ENCODE measurements around the gene ASB13. TPM values are rescaled to one million over a fixed set of nuclear protein-coding genes. Genes with fewer than 3 reads are reported as not detected.

Gene ASB13
- total and polyA plus RNA-seq, 2 of the 13 experiments (the other 11 are each of a cell fraction or from before 2014, with no cell fraction given): 9.3 to 15.4 TPM

DNA sequence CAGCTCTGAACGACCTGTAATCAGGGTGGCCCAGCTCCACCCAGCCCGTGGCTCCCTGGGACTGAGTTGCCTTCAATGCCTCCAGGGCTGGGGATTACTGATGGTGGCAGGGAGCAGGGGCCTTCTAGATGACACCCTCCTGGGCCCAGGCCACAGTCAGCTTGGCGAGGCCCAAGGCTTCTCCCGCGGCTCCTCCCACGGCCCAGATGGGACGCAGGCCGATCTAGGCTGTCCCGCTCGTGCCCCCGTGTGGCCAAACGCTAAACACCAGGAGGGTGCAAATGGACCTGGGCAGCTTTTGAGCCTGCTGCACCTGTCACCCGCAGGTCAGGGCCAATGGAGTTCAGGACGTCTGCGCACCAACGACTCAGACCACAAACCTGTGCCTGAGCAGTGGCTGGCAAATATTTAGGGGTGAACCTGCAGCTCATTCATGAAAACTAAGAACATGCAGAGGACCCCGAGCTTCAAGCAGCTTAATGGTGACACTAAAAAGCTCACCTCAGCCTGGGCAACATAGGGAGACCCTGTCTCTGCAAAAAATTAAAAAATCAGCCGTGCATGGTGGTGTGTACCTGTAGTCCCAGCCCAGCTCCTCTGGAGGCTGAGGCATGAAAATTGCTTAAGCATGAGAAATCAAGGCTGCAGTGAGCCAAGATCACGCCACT is 43.2 kb downstream of the ASB13 start (continued):
- TF ChIP-seq HNF1A (IDR thresholded peaks at IDR 0.05; ENCODE audit: low read depth) (no peak), HNF1A (CRISPR knock-in tag; IDR thresholded peaks at IDR 0.05; ENCODE audit: borderline replicate concordance) (0 out of 2 replicates have a peak, but pooled peaks have one; percentile 35), IKZF4 (CRISPR knock-in tag; IDR thresholded peaks at IDR 0.05; ENCODE audit: borderline replicate concordance, low read depth, not compliant biosample characterization) (peak; percentile 39), SOX13 (IDR thresholded peaks at IDR 0.05) (no peak), SOX13 (CRISPR knock-in tag; conservative IDR thresholded peaks at IDR 0.05 in 1 of 2, IDR thresholded peaks at IDR 0.05 in 1 of 2) (peak in 1 of 2 experiments; percentile 23; a peak in 1 of 4 replicates), TFDP2 (CRISPR knock-in tag; IDR thresholded peaks at IDR 0.05) (no peak), ZNF432 (CRISPR knock-in tag; IDR thresholded peaks at IDR 0.05; ENCODE audit: borderline replicate concordance) (no peak), MED1 (CRISPR knock-in tag; IDR thresholded peaks at IDR 0.05) (peak; percentile 69), ZNF44 (CRISPR knock-in tag; IDR thresholded peaks at IDR 0.05) (peak; percentile 79; the same call in 1 of the 2 replicates), KAT8 (CRISPR knock-in tag; IDR thresholded peaks at IDR 0.05) (peak; percentile 54; the same call in 1 of the 2 replicates)
- TF ChIP-seq, protein P1, sequence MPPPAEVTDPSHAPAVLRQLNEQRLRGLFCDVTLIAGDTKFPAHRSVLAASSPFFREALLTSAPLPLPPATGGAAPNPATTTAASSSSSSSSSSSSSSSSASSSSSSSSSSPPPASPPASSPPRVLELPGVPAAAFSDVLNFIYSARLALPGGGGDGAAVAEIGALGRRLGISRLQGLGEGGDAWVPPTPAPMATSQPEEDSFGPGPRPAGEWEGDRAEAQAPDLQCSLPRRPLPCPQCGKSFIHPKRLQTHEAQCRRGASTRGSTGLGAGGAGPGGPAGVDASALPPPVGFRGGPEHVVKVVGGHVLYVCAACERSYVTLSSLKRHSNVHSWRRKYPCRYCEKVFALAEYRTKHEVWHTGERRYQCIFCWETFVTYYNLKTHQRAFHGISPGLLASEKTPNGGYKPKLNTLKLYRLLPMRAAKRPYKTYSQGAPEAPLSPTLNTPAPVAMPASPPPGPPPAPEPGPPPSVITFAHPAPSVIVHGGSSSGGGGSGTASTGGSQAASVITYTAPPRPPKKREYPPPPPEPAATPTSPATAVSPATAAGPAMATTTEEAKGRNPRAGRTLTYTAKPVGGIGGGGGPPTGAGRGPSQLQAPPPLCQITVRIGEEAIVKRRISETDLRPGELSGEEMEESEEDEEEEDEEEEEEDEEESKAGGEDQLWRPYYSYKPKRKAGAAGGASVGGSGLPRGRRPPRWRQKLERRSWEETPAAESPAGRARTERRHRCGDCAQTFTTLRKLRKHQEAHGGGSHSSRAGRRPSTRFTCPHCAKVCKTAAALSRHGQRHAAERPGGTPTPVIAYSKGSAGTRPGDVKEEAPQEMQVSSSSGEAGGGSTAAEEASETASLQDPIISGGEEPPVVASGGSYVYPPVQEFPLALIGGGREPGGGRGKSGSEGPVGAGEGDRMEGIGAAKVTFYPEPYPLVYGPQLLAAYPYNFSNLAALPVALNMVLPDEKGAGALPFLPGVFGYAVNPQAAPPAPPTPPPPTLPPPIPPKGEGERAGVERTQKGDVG (CRISPR knock-in tag; IDR thresholded peaks at IDR 0.05; ENCODE audit: borderline replicate concordance): peak; percentile 26; the same call in 1 of the 2 replicates
- TF ChIP-seq, protein P2, sequence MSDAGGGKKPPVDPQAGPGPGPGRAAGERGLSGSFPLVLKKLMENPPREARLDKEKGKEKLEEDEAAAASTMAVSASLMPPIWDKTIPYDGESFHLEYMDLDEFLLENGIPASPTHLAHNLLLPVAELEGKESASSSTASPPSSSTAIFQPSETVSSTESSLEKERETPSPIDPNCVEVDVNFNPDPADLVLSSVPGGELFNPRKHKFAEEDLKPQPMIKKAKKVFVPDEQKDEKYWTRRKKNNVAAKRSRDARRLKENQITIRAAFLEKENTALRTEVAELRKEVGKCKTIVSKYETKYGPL (CRISPR knock-in tag; IDR thresholded peaks at IDR 0.05): no peak
- TF ChIP-seq, protein P3, sequence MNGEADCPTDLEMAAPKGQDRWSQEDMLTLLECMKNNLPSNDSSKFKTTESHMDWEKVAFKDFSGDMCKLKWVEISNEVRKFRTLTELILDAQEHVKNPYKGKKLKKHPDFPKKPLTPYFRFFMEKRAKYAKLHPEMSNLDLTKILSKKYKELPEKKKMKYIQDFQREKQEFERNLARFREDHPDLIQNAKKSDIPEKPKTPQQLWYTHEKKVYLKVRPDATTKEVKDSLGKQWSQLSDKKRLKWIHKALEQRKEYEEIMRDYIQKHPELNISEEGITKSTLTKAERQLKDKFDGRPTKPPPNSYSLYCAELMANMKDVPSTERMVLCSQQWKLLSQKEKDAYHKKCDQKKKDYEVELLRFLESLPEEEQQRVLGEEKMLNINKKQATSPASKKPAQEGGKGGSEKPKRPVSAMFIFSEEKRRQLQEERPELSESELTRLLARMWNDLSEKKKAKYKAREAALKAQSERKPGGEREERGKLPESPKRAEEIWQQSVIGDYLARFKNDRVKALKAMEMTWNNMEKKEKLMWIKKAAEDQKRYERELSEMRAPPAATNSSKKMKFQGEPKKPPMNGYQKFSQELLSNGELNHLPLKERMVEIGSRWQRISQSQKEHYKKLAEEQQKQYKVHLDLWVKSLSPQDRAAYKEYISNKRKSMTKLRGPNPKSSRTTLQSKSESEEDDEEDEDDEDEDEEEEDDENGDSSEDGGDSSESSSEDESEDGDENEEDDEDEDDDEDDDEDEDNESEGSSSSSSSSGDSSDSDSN (CRISPR knock-in tag; IDR thresholded peaks at IDR 0.05): peak; percentile 45; the same call in 1 of the 2 replicates
